ENCODE results near the gene ZNF438. TPM values are rescaled to one million over a fixed set of nuclear protein-coding genes. Genes with fewer than 3 reads are reported as not detected.

ZNF438 gene
- total and polyA plus RNA-seq, 2 of the 8 experiments (the other 6 are each of a cell fraction or from before 2014, with no cell fraction given) = 0.95 to 1.7 TPM

GRCh38 chr10:31028081-31028480, 3.6 kb downstream of the ZNF438 start:
- CTCF ChIA-PET (ENCODE audit: partially characterized antibody) = interaction anchor here (0.6 kb wide), 1 partner anchor 361 kb away, joined by 3 read pairs; no protein-coding TSS in a partner anchor
- H3K18ac ChIP-seq (ENCODE audit: extremely low read depth, low read length) = no peak overlapping the region
- WGBS, 2 experiments (ENCODE audit: extremely low coverage in 1 of 2, insufficient coverage in 1 of 2, insufficient read length in 1 of 2, insufficient replicate concordance in 2 of 2, low coverage in 1 of 2, low lambda C conversion rate in 2 of 2, missing lambda C conversion rate in 1 of 2) = 71% methylated on average over 2 of the region's 2 CpGs; no CpG with 5 or more reads in 1 of the 2 experiments
- TF ChIP-seq MAX (IDR thresholded peaks at IDR 0.05) (no peak), GABPA (IDR thresholded peaks at IDR 0.05; ENCODE audit: borderline replicate concordance, insufficient read depth, low read length) (no peak), CBX8 (IDR thresholded peaks at IDR 0.05; ENCODE audit: borderline replicate concordance, low read depth, low read length) (no peak), TCF12 (IDR thresholded peaks at IDR 0.05; ENCODE audit: low read depth, low read length) (no peak), PHF8 (conservative IDR thresholded peaks at IDR 0.05; ENCODE audit: low read depth, low read length) (no peak), KDM5A (IDR thresholded peaks at IDR 0.05; ENCODE audit: low read length) (no peak), BCL11A (IDR thresholded peaks at IDR 0.05; ENCODE audit: low read depth in 2 of 2, low read length in 2 of 2) (no peak), ASH2L (IDR thresholded peaks at IDR 0.05; ENCODE audit: low read length) (no peak), POLR2A (IDR thresholded peaks at IDR 0.05; ENCODE audit: control extremely low read depth in 1 of 2, low read depth in 2 of 2, low read length in 2 of 2) (no peak), SIN3A (conservative IDR thresholded peaks at IDR 0.05 in 1 of 2, IDR thresholded peaks at IDR 0.05 in 1 of 2; ENCODE audit: low read depth in 1 of 2, low read length in 2 of 2) (no peak), SIRT6 (IDR thresholded peaks at IDR 0.05; ENCODE audit: low read length) (no peak), SP4 (IDR thresholded peaks at IDR 0.05; ENCODE audit: low read length) (no peak), EGR1 (IDR thresholded peaks at IDR 0.05; ENCODE audit: borderline replicate concordance, low read depth, low read length) (no peak), KDM4A (IDR thresholded peaks at IDR 0.05; ENCODE audit: low read depth, low read length, severe bottlenecking) (no peak), KDM1A (IDR thresholded peaks at IDR 0.05; ENCODE audit: borderline replicate concordance, low read length) (no peak), SRF (IDR thresholded peaks at IDR 0.05; ENCODE audit: low read depth, low read length) (no peak)

More at GRCh38 chr10:31028081-31028480, 3.6 kb downstream of the ZNF438 start:
- Histone ChIP-seq H3K79me1 (ENCODE audit: low read depth, low read length) (no peaks in the 10 kb centered on the region), H4K20me1 (replicated peaks in 1 of 2; ENCODE audit: control insufficient read depth in 1 of 2, insufficient read depth in 2 of 2, low read length in 2 of 2) (no peaks in the 10 kb centered on the region), H3K36me3 (ENCODE audit: control insufficient read depth in 2 of 4, insufficient read depth in 4 of 4, low read length in 3 of 4) (no peaks in the 10 kb centered on the region), H2BK120ac (replicated peaks; ENCODE audit: low read depth, low read length) (no peak overlapping the region), H3K4me3 (ENCODE audit: extremely low read depth in 1 of 4, insufficient read depth in 2 of 4, low read depth in 3 of 4, low read length in 4 of 4) (no peak overlapping the region), H4K8ac (ENCODE audit: extremely low read depth, insufficient read depth, low read length) (no peak overlapping the region), H3K79me2 (ENCODE audit: control insufficient read depth in 1 of 2, insufficient read depth in 2 of 2, low read length in 2 of 2) (no peaks in the 10 kb centered on the region), H3K9me3 (ENCODE audit: insufficient read depth in 2 of 2, low read depth in 1 of 2, low read length in 1 of 2) (no peaks in the 10 kb centered on the region), H4K5ac (ENCODE audit: insufficient read length, low read depth, low read length) (no peak overlapping the region), H4K91ac (replicated peaks; ENCODE audit: insufficient read length, low read length) (no peak overlapping the region), H2BK15ac (ENCODE audit: low read length) (no peak overlapping the region), H3K23ac (ENCODE audit: insufficient read length) (no peak overlapping the region), H2AFZ (ENCODE audit: low read length) (no peak overlapping the region), H2AK5ac (ENCODE audit: low read depth, low read length) (no peak overlapping the region), H3K4me1 (replicated peaks in 1 of 4; ENCODE audit: control insufficient read depth in 3 of 4, insufficient read depth in 4 of 4, low read length in 3 of 4) (peaks cover 0 to 6% (median 0%) of the 10 kb centered on the region in 4 experiments; a peak in 2 of 7 replicates), H2BK5ac (ENCODE audit: low read depth, low read length) (no peak overlapping the region), H3K4me2 (ENCODE audit: insufficient read depth in 1 of 2, low read depth in 2 of 2, low read length in 2 of 2) (no peak overlapping the region), H3K9ac (replicated peaks in 1 of 4; ENCODE audit: extremely low read depth in 1 of 4, low read depth in 3 of 4, low read length in 3 of 4) (no peak overlapping the region), H2BK20ac (ENCODE audit: low read length) (no peak overlapping the region), H3K27ac (ENCODE audit: low read depth, low read length) (no peak overlapping the region), H3K14ac (ENCODE audit: insufficient read length) (no peak overlapping the region), H3K23me2 (ENCODE audit: low read depth, low read length) (peaks cover 3% of the 10 kb centered on the region; the same call in 1 of the 2 replicates), H3K56ac (replicated peaks; ENCODE audit: insufficient read length, low read depth, low read length) (no peak overlapping the region), H3K4ac (replicated peaks; ENCODE audit: insufficient read length, low read depth, low read length) (no peak overlapping the region), H2BK12ac (ENCODE audit: low read depth, low read length) (no peak overlapping the region), H3K27me3 (replicated peaks in 1 of 4; ENCODE audit: control insufficient read depth in 3 of 4, extremely low read depth in 1 of 4, insufficient read depth in 3 of 4, low read length in 3 of 4) (peaks cover 0 to 6% (median 4%) of the 10 kb centered on the region in 4 experiments; a peak in 2 of 7 replicates)
- DNase-seq (ENCODE audit: low read depth in 1 of 2, low spot score in 2 of 2) (no peak), FAIRE-seq (no peak)
- POLR2A ChIA-PET (ENCODE audit: partially characterized antibody) = no interaction called here
